HEK293 (cell line): ENCODE measurements around the gene POLR1B.

Experiments
- IKZF3 ChIP-seq: fragments of 450-650 bp; IDR thresholded peaks from 2 replicates; pipeline ENCODE4 v1.5.0; 2018; ENCODE audit warnings: missing biosample characterization, mild to moderate bottlenecking, missing genetic modification characterization, moderate library complexity
- KLF1 ChIP-seq: fragments of 450-650 bp; formaldehyde crosslinking; IDR thresholded peaks from 2 replicates; pipeline ENCODE4 v1.5.1; 2016; ENCODE audit warnings: missing biosample characterization, missing genetic modification characterization
- KLF16 ChIP-seq: fragments of 450-650 bp; formaldehyde crosslinking; IDR thresholded peaks from 2 replicates; pipeline ENCODE4 v1.5.1; 2017; ENCODE audit warnings: missing biosample characterization, missing genetic modification characterization
- OSR2 ChIP-seq: fragments of 450-650 bp; formaldehyde crosslinking; IDR thresholded peaks from 2 replicates; pipeline ENCODE4 v1.5.1; 2016; ENCODE audit warnings: missing biosample characterization, missing genetic modification characterization
- PRDM1 ChIP-seq: fragments of 450-650 bp; formaldehyde crosslinking; IDR thresholded peaks from 2 replicates; pipeline ENCODE4; 2016; ENCODE audit warnings: missing biosample characterization, missing genetic modification characterization
- ZBTB48 ChIP-seq: fragments of 450-650 bp; formaldehyde crosslinking; IDR thresholded peaks from 2 replicates; pipeline ENCODE4 v1.5.1; 2016; ENCODE audit warnings: missing biosample characterization, missing genetic modification characterization
- ZNF114 ChIP-seq: fragments of 450-650 bp; formaldehyde crosslinking; IDR thresholded peaks from 2 replicates; pipeline ENCODE4 v1.5.0; 2017; ENCODE audit warnings: missing biosample characterization, missing genetic modification characterization
- ZNF133 ChIP-seq: fragments of 450-650 bp; formaldehyde crosslinking; IDR thresholded peaks from 2 replicates; pipeline ENCODE4 v1.5.1; 2016; ENCODE audit warnings: missing biosample characterization, missing genetic modification characterization
- ZNF174 ChIP-seq: fragments of 450-650 bp; formaldehyde crosslinking; IDR thresholded peaks from 2 replicates; pipeline ENCODE4 v1.5.0; 2017; ENCODE audit warnings: missing biosample characterization, mild to moderate bottlenecking, missing genetic modification characterization
- ZNF184 ChIP-seq: fragments of 450-650 bp; IDR thresholded peaks from 2 replicates; pipeline ENCODE4 v1.5.1; 2018; ENCODE audit warnings: missing biosample characterization, mild to moderate bottlenecking, missing genetic modification characterization
- ZNF341 ChIP-seq: fragments of 450-650 bp; formaldehyde crosslinking; IDR thresholded peaks from 2 replicates; pipeline ENCODE4; 2016; ENCODE audit warnings: low read depth, missing biosample characterization, missing genetic modification characterization
- ZNF416 ChIP-seq: fragments of 450-650 bp; formaldehyde crosslinking; IDR thresholded peaks from 2 replicates; pipeline ENCODE4 v1.5.1; 2016; ENCODE audit warnings: missing biosample characterization, missing genetic modification characterization
- ZNF48 ChIP-seq: fragments of 450-650 bp; formaldehyde crosslinking; IDR thresholded peaks from 2 replicates; pipeline ENCODE4 v1.5.1; 2016; ENCODE audit warnings: missing biosample characterization, missing genetic modification characterization
- ZNF558 ChIP-seq: fragments of 450-650 bp; formaldehyde crosslinking; IDR thresholded peaks from 2 replicates; pipeline ENCODE4 v1.5.1; 2016; ENCODE audit warnings: missing biosample characterization, missing genetic modification characterization
- ZNF596 ChIP-seq: fragments of 450-650 bp; IDR thresholded peaks from 2 replicates; pipeline ENCODE4 v1.5.0; 2018; ENCODE audit warnings: missing biosample characterization, mild to moderate bottlenecking, missing genetic modification characterization, moderate library complexity
- ZNF629 ChIP-seq: fragments of 450-650 bp; formaldehyde crosslinking; IDR thresholded peaks from 2 replicates; pipeline ENCODE4 v1.5.1; 2017; ENCODE audit warnings: missing biosample characterization, missing genetic modification characterization
- ZNF654 ChIP-seq: fragments of 450-650 bp; formaldehyde crosslinking; IDR thresholded peaks from 2 replicates; pipeline ENCODE4 v1.5.1; 2016; ENCODE audit warnings: low read depth, missing biosample characterization, missing genetic modification characterization
- ZNF701 ChIP-seq: fragments of 450-650 bp; formaldehyde crosslinking; IDR thresholded peaks from 2 replicates; pipeline ENCODE4 v1.5.1; 2016; ENCODE audit warnings: missing biosample characterization, missing genetic modification characterization
- ZNF830 ChIP-seq: fragments of 450-650 bp; IDR thresholded peaks from 2 replicates; pipeline ENCODE4 v1.5.0; 2018; ENCODE audit warnings: missing biosample characterization, missing genetic modification characterization, low read depth, mild to moderate bottlenecking, moderate library complexity
- ZSCAN30 ChIP-seq: fragments of 450-650 bp; IDR thresholded peaks from 2 replicates; pipeline ENCODE4 v1.5.1; 2018; ENCODE audit warnings: missing biosample characterization, mild to moderate bottlenecking, missing genetic modification characterization, moderate library complexity
- TF ChIP-seq, protein P1 (sequence below): fragments of 450-650 bp; formaldehyde crosslinking; IDR thresholded peaks from 2 replicates; pipeline ENCODE4 v1.5.1; 2017; ENCODE audit warnings: missing biosample characterization, missing genetic modification characterization
- TF ChIP-seq, protein P2 (sequence below): fragments of 450-650 bp; formaldehyde crosslinking; optimal IDR thresholded peaks from 2 replicates; pipeline ENCODE3; 2016; ENCODE audit warnings: missing biosample characterization, mild to moderate bottlenecking, missing genetic modification characterization
- TF ChIP-seq, protein P3 (sequence below): fragments of 450-650 bp; formaldehyde crosslinking; IDR thresholded peaks from 2 replicates; pipeline ENCODE4 v1.5.1; 2016; ENCODE audit warnings: missing biosample characterization, missing genetic modification characterization, low read depth
- TF ChIP-seq, protein P4 (sequence below): fragments of 450-650 bp; formaldehyde crosslinking; IDR thresholded peaks from 2 replicates; pipeline ENCODE4 v1.5.1; 2016; ENCODE audit warnings: missing biosample characterization, missing genetic modification characterization
- TF ChIP-seq, protein P5 (sequence below): fragments of 450-650 bp; formaldehyde crosslinking; IDR thresholded peaks from 2 replicates; pipeline ENCODE4 v1.5.1; 2016; ENCODE audit warnings: missing biosample characterization, missing genetic modification characterization, low read depth
- TF ChIP-seq, protein P6 (sequence below): fragments of 450-650 bp; formaldehyde crosslinking; IDR thresholded peaks from 2 replicates; pipeline ENCODE4 v1.5.1; 2017; ENCODE audit warnings: missing biosample characterization, mild to moderate bottlenecking, missing genetic modification characterization, moderate library complexity
- TF ChIP-seq, protein P7 (sequence below): fragments of 450-650 bp; formaldehyde crosslinking; IDR thresholded peaks from 2 replicates; pipeline ENCODE4 v1.5.1; 2017; ENCODE audit warnings: missing biosample characterization, missing genetic modification characterization

The POLR1B gene

DNA sequence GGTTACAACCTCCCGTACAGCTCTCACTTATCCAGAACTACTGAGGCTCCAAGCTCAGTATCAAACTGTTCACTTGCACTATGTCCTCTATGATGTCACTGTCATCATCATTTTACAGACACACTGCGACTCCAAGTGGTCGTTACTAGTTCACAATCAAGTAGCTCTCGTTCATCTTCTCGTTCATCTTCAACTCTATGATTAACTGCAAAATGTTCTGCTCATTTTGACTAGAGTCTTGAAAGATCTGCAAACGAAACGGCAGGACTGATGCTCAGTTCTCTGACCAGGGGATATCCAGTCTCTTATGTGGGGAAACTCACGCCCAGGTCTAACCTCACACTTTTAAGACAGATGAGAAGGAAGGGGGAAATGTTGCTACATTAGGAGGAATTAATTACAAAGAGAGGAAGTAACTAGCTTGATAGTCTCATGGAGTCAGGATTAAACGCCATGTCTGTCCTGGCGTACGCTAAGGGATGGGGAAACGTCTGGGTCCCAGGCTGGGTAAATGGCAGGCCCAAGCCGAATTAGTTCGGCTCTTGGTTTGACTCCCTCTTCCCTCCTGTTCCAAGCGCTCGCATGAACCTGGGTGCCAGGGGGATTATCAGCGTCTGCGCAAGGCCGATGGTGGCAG lies 41.4 kb downstream of the POLR1B start (continued):
- TF ChIP-seq ZNF654 (tag by site-specific recombination) = peak; percentile 65
- TF ChIP-seq ZNF341 (tag by site-specific recombination) = no peak
- TF ChIP-seq ZNF416 (tag by site-specific recombination) = no peak
- no peak for TF ChIP-seq ZNF114 (tag by site-specific recombination)
- peak; percentile 79 for TF ChIP-seq ZNF629 (tag by site-specific recombination)
- TF ChIP-seq ZBTB48 (tag by site-specific recombination) = peak; percentile 64; the same call in 1 of the 2 replicates
- TF ChIP-seq ZNF184 (tag by site-specific recombination) = no peak
- TF ChIP-seq ZSCAN30 (tag by site-specific recombination) = no peak
- TF ChIP-seq ZNF701 (tag by site-specific recombination) = no peak
- TF ChIP-seq, protein P1, sequence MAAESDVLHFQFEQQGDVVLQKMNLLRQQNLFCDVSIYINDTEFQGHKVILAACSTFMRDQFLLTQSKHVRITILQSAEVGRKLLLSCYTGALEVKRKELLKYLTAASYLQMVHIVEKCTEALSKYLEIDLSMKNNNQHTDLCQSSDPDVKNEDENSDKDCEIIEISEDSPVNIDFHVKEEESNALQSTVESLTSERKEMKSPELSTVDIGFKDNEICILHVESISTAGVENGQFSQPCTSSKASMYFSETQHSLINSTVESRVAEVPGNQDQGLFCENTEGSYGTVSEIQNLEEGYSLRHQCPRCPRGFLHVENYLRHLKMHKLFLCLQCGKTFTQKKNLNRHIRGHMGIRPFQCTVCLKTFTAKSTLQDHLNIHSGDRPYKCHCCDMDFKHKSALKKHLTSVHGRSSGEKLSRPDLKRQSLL = no peak
- TF ChIP-seq, protein P2, sequence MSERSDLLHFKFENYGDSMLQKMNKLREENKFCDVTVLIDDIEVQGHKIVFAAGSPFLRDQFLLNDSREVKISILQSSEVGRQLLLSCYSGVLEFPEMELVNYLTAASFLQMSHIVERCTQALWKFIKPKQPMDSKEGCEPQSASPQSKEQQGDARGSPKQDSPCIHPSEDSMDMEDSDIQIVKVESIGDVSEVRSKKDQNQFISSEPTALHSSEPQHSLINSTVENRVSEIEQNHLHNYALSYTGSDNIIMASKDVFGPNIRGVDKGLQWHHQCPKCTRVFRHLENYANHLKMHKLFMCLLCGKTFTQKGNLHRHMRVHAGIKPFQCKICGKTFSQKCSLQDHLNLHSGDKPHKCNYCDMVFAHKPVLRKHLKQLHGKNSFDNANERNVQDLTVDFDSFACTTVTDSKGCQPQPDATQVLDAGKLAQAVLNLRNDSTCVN (tag by site-specific recombination) = no peak
- no peak for TF ChIP-seq IKZF3 (tag by site-specific recombination)
- no peak for TF ChIP-seq KLF1
- no peak for TF ChIP-seq ZNF174 (tag by site-specific recombination)
- TF ChIP-seq, protein P3, sequence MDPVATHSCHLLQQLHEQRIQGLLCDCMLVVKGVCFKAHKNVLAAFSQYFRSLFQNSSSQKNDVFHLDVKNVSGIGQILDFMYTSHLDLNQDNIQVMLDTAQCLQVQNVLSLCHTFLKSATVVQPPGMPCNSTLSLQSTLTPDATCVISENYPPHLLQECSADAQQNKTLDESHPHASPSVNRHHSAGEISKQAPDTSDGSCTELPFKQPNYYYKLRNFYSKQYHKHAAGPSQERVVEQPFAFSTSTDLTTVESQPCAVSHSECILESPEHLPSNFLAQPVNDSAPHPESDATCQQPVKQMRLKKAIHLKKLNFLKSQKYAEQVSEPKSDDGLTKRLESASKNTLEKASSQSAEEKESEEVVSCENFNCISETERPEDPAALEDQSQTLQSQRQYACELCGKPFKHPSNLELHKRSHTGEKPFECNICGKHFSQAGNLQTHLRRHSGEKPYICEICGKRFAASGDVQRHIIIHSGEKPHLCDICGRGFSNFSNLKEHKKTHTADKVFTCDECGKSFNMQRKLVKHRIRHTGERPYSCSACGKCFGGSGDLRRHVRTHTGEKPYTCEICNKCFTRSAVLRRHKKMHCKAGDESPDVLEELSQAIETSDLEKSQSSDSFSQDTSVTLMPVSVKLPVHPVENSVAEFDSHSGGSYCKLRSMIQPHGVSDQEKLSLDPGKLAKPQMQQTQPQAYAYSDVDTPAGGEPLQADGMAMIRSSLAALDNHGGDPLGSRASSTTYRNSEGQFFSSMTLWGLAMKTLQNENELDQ (tag by site-specific recombination) = no peak
- TF ChIP-seq KLF16 (tag by site-specific recombination) = no peak
- no peak for TF ChIP-seq OSR2 (tag by site-specific recombination)
- no peak for TF ChIP-seq ZNF133 (tag by site-specific recombination)
- TF ChIP-seq, protein P4, sequence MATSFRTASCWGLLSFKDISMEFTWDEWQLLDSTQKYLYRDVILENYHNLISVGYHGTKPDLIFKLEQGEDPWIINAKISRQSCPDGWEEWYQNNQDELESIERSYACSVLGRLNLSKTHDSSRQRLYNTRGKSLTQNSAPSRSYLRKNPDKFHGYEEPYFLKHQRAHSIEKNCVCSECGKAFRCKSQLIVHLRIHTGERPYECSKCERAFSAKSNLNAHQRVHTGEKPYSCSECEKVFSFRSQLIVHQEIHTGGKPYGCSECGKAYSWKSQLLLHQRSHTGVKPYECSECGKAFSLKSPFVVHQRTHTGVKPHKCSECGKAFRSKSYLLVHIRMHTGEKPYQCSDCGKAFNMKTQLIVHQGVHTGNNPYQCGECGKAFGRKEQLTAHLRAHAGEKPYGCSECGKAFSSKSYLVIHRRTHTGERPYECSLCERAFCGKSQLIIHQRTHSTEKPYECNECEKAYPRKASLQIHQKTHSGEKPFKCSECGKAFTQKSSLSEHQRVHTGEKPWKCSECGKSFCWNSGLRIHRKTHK (tag by site-specific recombination) = no peak
- no peak for TF ChIP-seq ZNF830 (tag by site-specific recombination)
- TF ChIP-seq, protein P5, sequence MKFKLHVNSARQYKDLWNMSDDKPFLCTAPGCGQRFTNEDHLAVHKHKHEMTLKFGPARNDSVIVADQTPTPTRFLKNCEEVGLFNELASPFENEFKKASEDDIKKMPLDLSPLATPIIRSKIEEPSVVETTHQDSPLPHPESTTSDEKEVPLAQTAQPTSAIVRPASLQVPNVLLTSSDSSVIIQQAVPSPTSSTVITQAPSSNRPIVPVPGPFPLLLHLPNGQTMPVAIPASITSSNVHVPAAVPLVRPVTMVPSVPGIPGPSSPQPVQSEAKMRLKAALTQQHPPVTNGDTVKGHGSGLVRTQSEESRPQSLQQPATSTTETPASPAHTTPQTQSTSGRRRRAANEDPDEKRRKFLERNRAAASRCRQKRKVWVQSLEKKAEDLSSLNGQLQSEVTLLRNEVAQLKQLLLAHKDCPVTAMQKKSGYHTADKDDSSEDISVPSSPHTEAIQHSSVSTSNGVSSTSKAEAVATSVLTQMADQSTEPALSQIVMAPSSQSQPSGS = peak; percentile 84
- TF ChIP-seq ZNF558 (tag by site-specific recombination) = no peak
- TF ChIP-seq, protein P6, sequence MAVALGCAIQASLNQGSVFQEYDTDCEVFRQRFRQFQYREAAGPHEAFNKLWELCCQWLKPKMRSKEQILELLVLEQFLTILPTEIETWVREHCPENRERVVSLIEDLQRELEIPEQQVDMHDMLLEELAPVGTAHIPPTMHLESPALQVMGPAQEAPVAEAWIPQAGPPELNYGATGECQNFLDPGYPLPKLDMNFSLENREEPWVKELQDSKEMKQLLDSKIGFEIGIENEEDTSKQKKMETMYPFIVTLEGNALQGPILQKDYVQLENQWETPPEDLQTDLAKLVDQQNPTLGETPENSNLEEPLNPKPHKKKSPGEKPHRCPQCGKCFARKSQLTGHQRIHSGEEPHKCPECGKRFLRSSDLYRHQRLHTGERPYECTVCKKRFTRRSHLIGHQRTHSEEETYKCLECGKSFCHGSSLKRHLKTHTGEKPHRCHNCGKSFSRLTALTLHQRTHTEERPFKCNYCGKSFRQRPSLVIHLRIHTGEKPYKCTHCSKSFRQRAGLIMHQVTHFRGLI (tag by site-specific recombination) = no peak
- TF ChIP-seq ZNF596 (tag by site-specific recombination) = no peak
- TF ChIP-seq, protein P7, sequence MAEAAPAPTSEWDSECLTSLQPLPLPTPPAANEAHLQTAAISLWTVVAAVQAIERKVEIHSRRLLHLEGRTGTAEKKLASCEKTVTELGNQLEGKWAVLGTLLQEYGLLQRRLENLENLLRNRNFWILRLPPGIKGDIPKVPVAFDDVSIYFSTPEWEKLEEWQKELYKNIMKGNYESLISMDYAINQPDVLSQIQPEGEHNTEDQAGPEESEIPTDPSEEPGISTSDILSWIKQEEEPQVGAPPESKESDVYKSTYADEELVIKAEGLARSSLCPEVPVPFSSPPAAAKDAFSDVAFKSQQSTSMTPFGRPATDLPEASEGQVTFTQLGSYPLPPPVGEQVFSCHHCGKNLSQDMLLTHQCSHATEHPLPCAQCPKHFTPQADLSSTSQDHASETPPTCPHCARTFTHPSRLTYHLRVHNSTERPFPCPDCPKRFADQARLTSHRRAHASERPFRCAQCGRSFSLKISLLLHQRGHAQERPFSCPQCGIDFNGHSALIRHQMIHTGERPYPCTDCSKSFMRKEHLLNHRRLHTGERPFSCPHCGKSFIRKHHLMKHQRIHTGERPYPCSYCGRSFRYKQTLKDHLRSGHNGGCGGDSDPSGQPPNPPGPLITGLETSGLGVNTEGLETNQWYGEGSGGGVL (tag by site-specific recombination) = no peak
- TF ChIP-seq PRDM1 (tag by site-specific recombination) = no peak
- no peak for TF ChIP-seq ZNF48
